ENCODE results near the gene TSPO2. TPM values are rescaled to one million over a fixed set of nuclear protein-coding genes. Genes with fewer than 3 reads are reported as not detected.

Gene TSPO2
- total and polyA plus RNA-seq, 2 of the 8 experiments (the other 6 are each of a cell fraction or from before 2014, with no cell fraction given): not detected

- DNase-seq (ENCODE audit: low read depth in 1 of 2, low spot score in 2 of 2): no peak
- no peaks in the 10 kb centered on the region for H3K36me3 ChIP-seq (ENCODE audit: control insufficient read depth in 2 of 4, insufficient read depth in 4 of 4, low read length in 3 of 4)
- no peak within 1 kb of the TSS for H2BK20ac ChIP-seq (ENCODE audit: low read length)
- peaks cover 0 to 5% (median 0%) of the 10 kb centered on the region in 4 experiments; a peak in 2 of 7 replicates for H3K4me1 ChIP-seq (replicated peaks in 1 of 4; ENCODE audit: control insufficient read depth in 3 of 4, insufficient read depth in 4 of 4, low read length in 3 of 4)
- no peak within 1 kb of the TSS for H3K4ac ChIP-seq (replicated peaks; ENCODE audit: insufficient read length, low read depth, low read length)
- H2BK12ac ChIP-seq (ENCODE audit: low read depth, low read length): no peak within 1 kb of the TSS
- no peak within 1 kb of the TSS for H4K5ac ChIP-seq (ENCODE audit: insufficient read length, low read depth, low read length)
- H4K20me1 ChIP-seq (replicated peaks in 1 of 2; ENCODE audit: control insufficient read depth in 1 of 2, insufficient read depth in 2 of 2, low read length in 2 of 2): no peaks in the 10 kb centered on the region
- H2AFZ ChIP-seq (ENCODE audit: low read length): no peak within 1 kb of the TSS
- H3K79me1 ChIP-seq (ENCODE audit: low read depth, low read length): no peaks in the 10 kb centered on the region
- no peak within 1 kb of the TSS for H3K18ac ChIP-seq (ENCODE audit: extremely low read depth, low read length)
- ChIA-PET POLR2A (ENCODE audit: partially characterized antibody) (interaction anchor here (0.8 to 2.1 kb wide), 4 partner anchors 8 to 19 kb away, joined by 3 to 6 read pairs (median 6); partner anchors contain the start of genes NFYA and OARD1), CTCF (ENCODE audit: partially characterized antibody) (interaction anchor here (1.5 to 6.7 kb wide), 5 partner anchors 13 to 158 kb away, joined by 7 to 48 read pairs (median 14); partner anchors contain the start of gene UNC5CL)
- no peak within 1 kb of the TSS for H3K14ac ChIP-seq (ENCODE audit: insufficient read length)
- H2BK120ac ChIP-seq (replicated peaks; ENCODE audit: low read depth, low read length): no peak within 1 kb of the TSS
- no peaks in the 10 kb centered on the region for H3K27me3 ChIP-seq (replicated peaks in 1 of 4; ENCODE audit: control insufficient read depth in 3 of 4, extremely low read depth in 1 of 4, insufficient read depth in 3 of 4, low read length in 3 of 4)
- H3K27ac ChIP-seq (ENCODE audit: low read depth, low read length): no peak within 1 kb of the TSS
- H3K9me3 ChIP-seq (ENCODE audit: insufficient read depth in 2 of 2, low read depth in 1 of 2, low read length in 1 of 2): no peaks in the 10 kb centered on the region
- no peak within 1 kb of the TSS for H3K56ac ChIP-seq (replicated peaks; ENCODE audit: insufficient read length, low read depth, low read length)
- H3K9ac ChIP-seq (replicated peaks in 1 of 4; ENCODE audit: extremely low read depth in 1 of 4, low read depth in 3 of 4, low read length in 3 of 4): no peak within 1 kb of the TSS
- H2AK5ac ChIP-seq (ENCODE audit: low read depth, low read length): no peak within 1 kb of the TSS
- H3K23ac ChIP-seq (ENCODE audit: insufficient read length): no peak within 1 kb of the TSS
- 76% methylated on average over 5 of the region's 5 CpGs; no CpG with 5 or more reads in 1 of the 2 experiments for WGBS, 2 experiments (ENCODE audit: extremely low coverage in 1 of 2, insufficient coverage in 1 of 2, insufficient read length in 1 of 2, insufficient replicate concordance in 2 of 2, low coverage in 1 of 2, low lambda C conversion rate in 2 of 2, missing lambda C conversion rate in 1 of 2)
- no peak within 1 kb of the TSS for H3K4me3 ChIP-seq (ENCODE audit: extremely low read depth in 1 of 4, insufficient read depth in 2 of 4, low read depth in 3 of 4, low read length in 4 of 4)
- no peak within 1 kb of the TSS for H2BK15ac ChIP-seq (ENCODE audit: low read length)
- no peak within 1 kb of the TSS for H3K4me2 ChIP-seq (ENCODE audit: insufficient read depth in 1 of 2, low read depth in 2 of 2, low read length in 2 of 2)
- FAIRE-seq: no peak
- H4K8ac ChIP-seq (ENCODE audit: extremely low read depth, insufficient read depth, low read length): no peak within 1 kb of the TSS
- no peak within 1 kb of the TSS for H4K91ac ChIP-seq (replicated peaks; ENCODE audit: insufficient read length, low read length)
- no peak within 1 kb of the TSS for H2BK5ac ChIP-seq (ENCODE audit: low read depth, low read length)
- H3K79me2 ChIP-seq (ENCODE audit: control insufficient read depth in 1 of 2, insufficient read depth in 2 of 2, low read length in 2 of 2): no peaks in the 10 kb centered on the region
- no peaks in the 10 kb centered on the region for H3K23me2 ChIP-seq (ENCODE audit: low read depth, low read length)
- no peak for TF ChIP-seq EP300 (IDR thresholded peaks at IDR 0.05; ENCODE audit: borderline replicate concordance in 1 of 2, low read depth in 2 of 2, low read length in 2 of 2)
- TF ChIP-seq GABPA (IDR thresholded peaks at IDR 0.05; ENCODE audit: borderline replicate concordance, insufficient read depth, low read length): no peak
- no peak for TF ChIP-seq PHF8 (conservative IDR thresholded peaks at IDR 0.05; ENCODE audit: low read depth, low read length)
- TF ChIP-seq SIX5 (IDR thresholded peaks at IDR 0.05; ENCODE audit: low read depth, low read length): no peak
- no peak for TF ChIP-seq CEBPB (IDR thresholded peaks at IDR 0.05; ENCODE audit: low read depth, low read length)
- TF ChIP-seq SIN3A (conservative IDR thresholded peaks at IDR 0.05 in 1 of 2, IDR thresholded peaks at IDR 0.05 in 1 of 2; ENCODE audit: low read depth in 1 of 2, low read length in 2 of 2): no peak
- TF ChIP-seq RBBP5 (IDR thresholded peaks at IDR 0.05; ENCODE audit: borderline replicate concordance, low read depth, low read length): no peak
- TF ChIP-seq YY1 (IDR thresholded peaks at IDR 0.05; ENCODE audit: low read depth, low read length): no peak
- TF ChIP-seq KDM5A (IDR thresholded peaks at IDR 0.05; ENCODE audit: low read length): no peak
- no peak for TF ChIP-seq KDM4A (IDR thresholded peaks at IDR 0.05; ENCODE audit: low read depth, low read length, severe bottlenecking)
- TF ChIP-seq JUN (IDR thresholded peaks at IDR 0.05; ENCODE audit: low read depth, low read length): no peak
These were observed 10.8 kb downstream of the TSPO2 start, which contains the start of gene APOBEC2 for GRCh38 chr6:41053041-41053440. APOBEC2 (plus strand) TSS chr6:41053202; CDS start chr6:41053348, 146 bp downstream.

Data from H1 (cell line).